Heart left ventricle (tissue), 13 donors: Measurements from ENCODE around the gene HSF4.

ENCODE experiments used
- CTCF ChIP-seq, 12 donors: fragments of 200-600 bp; sonication (generic) in 4 of 12; IDR thresholded peaks; one replicate each; pipeline versions ENCODE4 v1.5.0 to v1.8.0; 2018 to 2022; ENCODE audit warnings: antibody characterized with exemption in 12 of 12, mild to moderate bottlenecking in 5 of 12
- POLR2A ChIP-seq, 2 donors: fragments of 450-650 bp; IDR thresholded peaks; one replicate each; pipeline ENCODE4 v1.6.1; 2017; ENCODE audit warnings: antibody characterized with exemption in 2 of 2, mild to moderate bottlenecking in 2 of 2, moderate library complexity in 2 of 2
- donor health status: ischemic (EF 13 %, LVEDD 7.1; RV severe dilation, severe dysfunction).
- donor health status: DM: no; HTN: yes; CAD: no.
- donor health status: DM: no; HTN: no; CAD: no.
- donor health status: ischemic (EF 25% LVEDD 6.9; RV normal size, moderate dysfunction).
- donor health status: ischemic (EF 25% LVEDD 5.7; RV mildly dilated, moderate dysfunction).
- donor health status: ischemic (EF 35%, LVEDD 5.7; RV mildly dilated, moderate dysfunction).
- donor health status: nonischemic (EF 11% LVEDD 7.7; RV severe dilation, severe dysfunction).
- donor health status: DM: yes; HTN: yes; CAD: no.
- donor health status: PGD.
- donor health status: ischemic (EF 29% LVEDD 5.4; RV normal size, mild dysfunction).
- donor health status: nonischemic (EF 23%, LVEDD 6.1; RV moderate dilation, normal function).

DNA sequence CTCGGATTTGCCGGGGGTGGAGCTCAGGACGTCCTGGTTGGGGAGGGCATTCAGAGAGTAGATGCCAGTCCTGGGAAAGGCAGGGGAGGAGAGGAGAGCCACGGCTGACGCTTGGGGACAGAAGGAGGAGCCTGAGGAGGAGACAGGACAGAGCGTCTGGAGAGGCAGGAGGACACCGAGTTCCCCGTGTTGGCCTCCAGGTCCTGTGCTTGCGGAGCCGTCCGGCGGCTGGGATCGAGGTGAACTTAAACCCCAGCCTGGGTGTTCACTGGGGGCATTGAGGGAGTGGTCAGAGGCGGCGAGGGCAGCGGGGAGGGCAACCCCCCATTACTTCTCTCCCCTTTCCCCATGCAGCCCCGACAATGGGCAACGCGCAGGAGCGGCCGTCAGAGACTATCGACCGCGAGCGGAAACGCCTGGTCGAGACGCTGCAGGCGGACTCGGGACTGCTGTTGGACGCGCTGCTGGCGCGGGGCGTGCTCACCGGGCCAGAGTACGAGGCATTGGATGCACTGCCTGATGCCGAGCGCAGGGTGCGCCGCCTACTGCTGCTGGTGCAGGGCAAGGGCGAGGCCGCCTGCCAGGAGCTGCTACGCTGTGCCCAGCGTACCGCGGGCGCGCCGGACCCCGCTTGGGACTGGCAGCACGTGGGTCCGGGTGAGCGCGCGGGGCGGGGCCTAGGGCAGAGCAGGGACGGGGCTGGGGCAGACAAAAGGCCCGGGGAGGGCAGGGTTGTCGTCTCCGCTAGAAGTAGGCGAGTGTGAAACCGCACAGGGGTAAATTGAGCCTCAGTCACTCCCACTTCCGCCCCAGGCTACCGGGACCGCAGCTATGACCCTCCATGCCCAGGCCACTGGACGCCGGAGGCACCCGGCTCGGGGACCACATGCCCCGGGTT, 9.5 kb downstream of the HSF4 start:
- TF ChIP-seq CTCF (IDR thresholded peaks at IDR 0.05) (peak in 9 of 12 donors; percentile 11 to 50 (median 35)), POLR2A (IDR thresholded peaks at IDR 0.05) (peak; percentile 22 to 75)
